SH-SY5Y (cell line): ENCODE measurements around the gene KIF21A.

Source experiments
- GATA2 ChIP-seq: IDR thresholded peaks from 2 replicates; pipeline ENCODE4 v1.6.1; 2011; ENCODE audit warnings: mild to moderate bottlenecking, low read depth, low read length
- GATA3 ChIP-seq: IDR thresholded peaks from 2 replicates; pipeline ENCODE4 v1.6.1; 2011; ENCODE audit warnings: low read depth, mild to moderate bottlenecking, low read length, moderate library complexity

Gene KIF21A

GRCh38 chr12:39417916-39418315 is 25.0 kb downstream of the KIF21A start:
- TF ChIP-seq GATA3: no peak
- TF ChIP-seq GATA2: no peak

GRCh38 chr12:39413836-39414771 is 28.8 kb downstream of the KIF21A start:
- TF ChIP-seq GATA2: peak; percentile 39; the same call in 1 of the 2 replicates
- peak; percentile 59 for TF ChIP-seq GATA3

- no peak for TF ChIP-seq GATA2
- TF ChIP-seq GATA3: no peak
Observed at GRCh38 chr12:39412210-39412609, 30.7 kb downstream of the KIF21A start.

GRCh38 chr12:39406262-39406661 is 36.7 kb downstream of the KIF21A start:
- no peak for TF ChIP-seq GATA3
- no peak for TF ChIP-seq GATA2

GRCh38 chr12:39405580-39405979 is 37.3 kb downstream of the KIF21A start:
- no peak for TF ChIP-seq GATA2

GRCh38 chr12:39404000-39404399 is 38.9 kb downstream of the KIF21A start:
- TF ChIP-seq GATA2 (no peak), GATA3 (no peak)

GRCh38 chr12:39403376-39403775 is 39.5 kb downstream of the KIF21A start:
- no peak for TF ChIP-seq GATA2
- TF ChIP-seq GATA3: no peak

- TF ChIP-seq GATA2 (no peak), GATA3 (no peak)
Observed at GRCh38 chr12:39402922-39403321, 40.0 kb downstream of the KIF21A start.

GRCh38 chr12:39401459-39401858 is 41.5 kb downstream of the KIF21A start:
- TF ChIP-seq GATA3 (no peak), GATA2 (no peak)

GRCh38 chr12:39395866-39396265 is 47.1 kb downstream of the KIF21A start:
- peak; percentile 72 for TF ChIP-seq GATA3
- TF ChIP-seq GATA2: peak; percentile 90

- TF ChIP-seq GATA3 (no peak), GATA2 (peak; percentile 60)
Observed at GRCh38 chr12:39393890-39394289, 49.0 kb downstream of the KIF21A start.

GRCh38 chr12:39393179-39393578 is 49.7 kb downstream of the KIF21A start:
- TF ChIP-seq GATA3 (no peak), GATA2 (peak; percentile 68)

- TF ChIP-seq GATA2 (no peak), GATA3 (no peak)
Observed at GRCh38 chr12:39392154-39392925, 50.6 kb downstream of the KIF21A start.

- TF ChIP-seq GATA2 (no peak), GATA3 (no peak)
Observed at GRCh38 chr12:39390752-39391151, 52.2 kb downstream of the KIF21A start.
